CD4-positive, alpha-beta T cell treated with Interleukin-12 subunit alpha and Interleukin-12 subunit beta, for 1 hour (primary cell): ENCODE results near the gene C1orf141.
"Not testable (repeated sequence)": the region's sequence is repeated elsewhere in the genome, so short reads cannot be mapped to it uniquely, and the experiment has no call there.

Source experiments
- DNase-seq: peaks from one replicate; pipeline ENCODE4 v3.0.0-alpha.2; 2020

C1orf141 gene

GRCh38 chr1:67141832-67142231, 7.1 kb upstream of the C1orf141 start:
- DNase-seq, result not testable (repeated sequence)

- no peak for DNase-seq
These were observed 5.7 kb upstream of the C1orf141 start for GRCh38 chr1:67140460-67140859.

GRCh38 chr1:67138813-67139499, 4.2 kb upstream of the C1orf141 start:
- no peak for DNase-seq

GRCh38 chr1:67137307-67137753, 2.6 kb upstream of the C1orf141 start:
- DNase-seq, result no peak

GRCh38 chr1:67135354-67135753, 584 bp upstream of the C1orf141 start:
- no peak for DNase-seq

GRCh38 chr1:67133177-67133576, 1.6 kb downstream of the C1orf141 start:
- no peak for DNase-seq

- no peak for DNase-seq
These were observed 4.1 kb downstream of the C1orf141 start for GRCh38 chr1:67130673-67131072.

- DNase-seq, result no peak
These were observed 7.8 kb downstream of the C1orf141 start for GRCh38 chr1:67126974-67127373.

GRCh38 chr1:67126111-67126746, 8.5 kb downstream of the C1orf141 start:
- no peak for DNase-seq

- DNase-seq, result no peak
These were observed 10.3 kb downstream of the C1orf141 start for GRCh38 chr1:67124455-67124854.

GRCh38 chr1:67120855-67121619, 13.7 kb downstream of the C1orf141 start:
- DNase-seq, result no peak

GRCh38 chr1:67118646-67119045, 16.1 kb downstream of the C1orf141 start:
- DNase-seq, result no peak

GRCh38 chr1:67118191-67118590, 16.6 kb downstream of the C1orf141 start:
- DNase-seq, result no peak

- DNase-seq, result no peak
These were observed 20.6 kb downstream of the C1orf141 start for GRCh38 chr1:67114162-67114561.

- DNase-seq, result no peak
These were observed 24.4 kb downstream of the C1orf141 start for GRCh38 chr1:67110352-67110751.

- DNase-seq, result no peak
These were observed 29.3 kb downstream of the C1orf141 start for GRCh38 chr1:67105508-67105907.

- no peak for DNase-seq
These were observed 31.2 kb downstream of the C1orf141 start for GRCh38 chr1:67103548-67103947.

- DNase-seq, result no peak
These were observed 33.9 kb downstream of the C1orf141 start for GRCh38 chr1:67100833-67101232.

GRCh38 chr1:67097305-67097704, 37.5 kb downstream of the C1orf141 start:
- no peak for DNase-seq

- DNase-seq, result no peak
These were observed 40.6 kb downstream of the C1orf141 start for GRCh38 chr1:67094191-67094590.

GRCh38 chr1:67089685-67090208, 45.0 kb downstream of the C1orf141 start:
- DNase-seq, result no peak

- no peak for DNase-seq
These were observed 46.3 kb downstream of the C1orf141 start for GRCh38 chr1:67088440-67088839.

- no peak for DNase-seq
These were observed 49.4 kb downstream of the C1orf141 start for GRCh38 chr1:67085326-67085725.
